Measurements from ENCODE around the gene SLC49A4.
A peak's percentile ranks its signal among the peaks of the same experiment; 100 is the strongest.

The SLC49A4 gene

DNA sequence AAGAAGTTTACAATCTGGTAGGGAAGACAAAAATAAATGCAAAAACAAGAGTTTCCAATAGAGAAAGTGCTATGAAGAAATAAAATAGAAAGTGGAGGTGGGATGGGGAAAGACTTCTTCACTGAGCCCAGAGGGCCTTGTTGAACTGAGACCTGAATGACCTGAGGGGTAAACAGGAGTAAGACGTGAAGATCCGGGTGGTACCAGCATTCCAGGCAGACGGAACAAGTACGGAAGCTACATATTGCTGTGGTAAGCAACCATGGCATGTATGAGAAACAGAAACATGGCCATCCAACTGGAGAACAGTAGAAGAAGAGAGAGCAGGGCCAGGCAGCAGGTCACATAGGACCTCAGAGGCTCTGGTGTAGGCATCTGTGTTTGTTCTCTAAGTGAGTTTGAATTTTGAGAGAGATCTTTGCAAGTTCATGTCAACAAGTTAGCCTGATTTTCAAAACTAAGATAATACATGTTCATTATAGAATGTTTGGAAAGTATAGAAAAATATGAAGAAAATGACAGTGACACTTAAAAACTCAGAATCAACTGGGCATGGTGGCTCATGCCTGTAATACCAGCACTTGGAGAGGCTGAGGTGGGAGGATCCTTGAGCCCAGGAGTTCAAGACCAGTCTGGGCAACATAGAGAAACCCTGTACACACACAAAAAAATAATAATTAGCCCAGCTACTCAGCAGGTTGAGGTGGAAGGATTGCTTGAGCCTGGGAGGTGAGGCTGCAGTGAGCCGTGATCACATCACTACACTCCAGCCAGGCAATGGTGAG, 64.3 kb downstream of the SLC49A4 start:
- DNase-seq: no peak

GRCh38 chr3:122862381-122862780, 67.5 kb downstream of the SLC49A4 start:
- DNase-seq: no peak

DNA sequence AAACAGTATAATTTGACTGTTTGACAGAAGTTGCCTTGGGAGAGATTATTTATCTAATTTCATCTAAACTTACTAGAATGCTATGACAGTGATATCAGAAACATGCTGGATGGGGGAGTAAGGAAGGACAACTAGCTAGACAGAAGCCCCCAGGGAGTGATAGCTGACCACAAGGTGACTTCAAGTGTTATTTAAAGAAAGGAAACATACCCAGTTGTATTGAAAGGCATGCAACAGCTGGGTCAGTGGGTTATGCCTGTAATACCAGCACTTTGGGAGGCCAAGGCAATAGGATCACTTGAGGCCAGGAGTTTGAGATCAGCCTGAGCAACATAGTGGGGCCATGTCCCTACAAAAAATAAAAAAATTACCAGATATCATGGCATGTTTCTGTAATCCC, 69.6 kb downstream of the SLC49A4 start:
- no peak for DNase-seq

DNA sequence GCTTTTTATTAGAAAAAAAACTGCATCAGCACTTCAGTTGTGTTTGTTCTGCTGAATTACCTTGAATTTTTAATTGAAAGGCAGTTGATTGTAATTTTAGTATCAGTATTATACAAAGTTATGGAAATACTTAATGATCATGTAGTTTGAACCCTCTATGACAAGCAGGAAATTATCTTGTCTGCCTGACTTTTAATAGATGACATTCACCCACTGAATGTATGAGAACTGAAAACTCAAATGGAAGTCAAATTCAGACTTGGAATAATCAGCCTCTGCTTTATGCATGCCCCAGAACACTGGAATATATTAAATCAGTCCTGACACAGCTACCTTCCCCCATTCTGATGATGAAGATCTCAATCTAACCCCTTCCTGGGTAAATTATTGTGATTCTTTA, 73.5 kb downstream of the SLC49A4 start:
- DNase-seq: no peak

DNA sequence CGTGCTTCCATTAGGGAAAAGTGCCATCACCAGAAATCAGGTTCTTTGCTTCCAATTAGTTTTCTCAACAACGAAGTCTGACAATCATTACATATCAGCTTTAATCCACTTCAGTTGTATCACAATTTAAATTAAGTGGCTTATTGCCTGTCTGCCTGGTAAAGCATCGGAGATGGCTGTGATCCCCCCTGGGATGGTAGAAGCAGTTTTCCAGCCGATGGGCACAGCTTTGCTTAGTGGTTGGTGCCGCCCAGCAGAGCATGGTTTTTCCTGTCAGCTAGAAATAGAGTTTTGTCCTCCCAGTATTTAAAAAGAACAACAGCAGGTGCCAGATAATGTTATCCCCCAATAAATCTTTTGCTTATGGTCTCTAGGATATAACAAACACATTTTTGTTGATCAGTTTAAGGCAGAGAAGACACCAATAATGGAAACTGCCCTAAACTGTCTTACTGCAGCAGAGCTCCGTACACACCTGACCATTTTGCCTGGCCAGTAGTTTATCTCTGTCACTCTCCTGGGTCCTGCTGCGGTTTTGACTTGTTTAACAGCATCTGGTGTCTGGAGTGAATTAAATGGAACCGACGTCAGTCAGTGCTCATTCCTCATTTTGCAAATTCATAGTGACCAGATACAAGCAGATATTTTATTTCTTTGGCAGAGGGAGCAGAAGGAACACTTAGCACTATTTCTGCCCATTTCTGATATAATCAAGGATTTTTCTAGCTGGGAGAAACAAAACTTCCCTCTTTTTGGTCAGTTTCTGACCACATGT, 79.1 kb downstream of the SLC49A4 start:
- DNase-seq: no peak

DNA sequence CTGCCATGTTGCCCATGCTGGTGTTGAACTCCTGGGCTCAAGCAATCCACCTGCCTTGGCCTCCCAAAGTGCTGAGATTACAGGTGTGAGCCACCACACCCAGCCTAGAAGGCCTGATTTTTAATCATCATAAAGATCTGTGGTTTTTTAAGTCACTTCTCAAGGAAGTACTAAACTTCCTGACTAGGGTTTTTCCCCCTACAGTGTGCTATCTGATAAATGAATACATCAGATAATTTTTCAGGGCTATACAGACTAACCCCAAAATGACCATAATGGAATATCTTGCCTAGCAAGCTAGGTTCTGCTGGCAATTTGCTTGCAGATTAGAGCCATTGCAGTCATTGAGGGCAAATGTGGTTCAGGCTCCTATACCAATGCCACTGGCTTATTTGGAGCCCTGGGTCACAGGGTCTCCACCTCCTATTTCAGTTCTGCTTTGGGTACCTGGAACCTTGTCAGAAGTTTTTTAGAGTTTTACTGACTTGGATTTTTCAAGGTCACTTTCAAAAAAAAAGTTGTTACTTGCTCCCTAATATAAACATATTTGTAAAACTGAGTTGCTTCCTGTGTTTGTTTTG, 80.8 kb downstream of the SLC49A4 start:
- DNase-seq: no peak

DNA sequence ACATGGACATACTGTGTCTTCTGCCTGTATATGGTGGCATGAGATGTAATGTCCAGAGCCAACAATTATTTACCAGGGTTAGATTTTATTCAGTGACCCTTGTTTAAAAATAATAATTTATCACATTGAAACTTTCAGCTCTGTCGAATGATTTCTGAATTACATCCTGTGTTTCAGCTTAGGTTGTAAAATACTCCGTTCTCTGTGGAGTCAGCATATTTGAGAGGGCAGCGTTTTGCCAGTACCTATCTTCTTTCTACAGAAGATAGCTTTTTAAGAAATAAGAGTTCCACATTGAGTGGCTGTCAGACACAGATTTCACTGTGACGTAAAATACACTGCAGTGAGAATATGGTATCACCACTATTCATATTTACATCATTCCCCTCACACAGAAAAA, 85.3 kb downstream of the SLC49A4 start:
- DNase-seq: no peak

DNA sequence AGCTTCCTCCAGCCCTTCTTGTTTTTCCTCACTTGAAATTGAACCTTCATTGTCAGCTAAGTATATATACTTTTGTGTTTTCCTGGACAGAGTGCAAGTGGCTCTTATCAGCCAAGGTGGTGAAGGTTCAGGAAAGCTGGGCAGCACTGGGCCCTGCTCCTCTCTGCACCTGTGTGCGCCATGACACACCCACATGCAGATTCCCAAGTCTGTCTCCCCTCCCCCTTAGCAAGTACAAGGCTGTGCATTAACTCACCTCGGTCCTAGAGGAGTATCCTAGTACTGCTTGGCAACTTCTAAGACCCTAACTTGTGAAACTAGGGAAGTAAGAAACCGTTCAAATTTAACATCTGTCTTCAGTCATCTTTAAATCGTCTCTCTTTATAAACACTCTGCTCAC, 85.8 kb downstream of the SLC49A4 start:
- no peak for DNase-seq

- no peak for DNase-seq
These were observed 87.6 kb downstream of the SLC49A4 start for GRCh38 chr3:122882361-122882947.

GRCh38 chr3:122886251-122886650, 91.4 kb downstream of the SLC49A4 start:
- no peak for DNase-seq

DNA sequence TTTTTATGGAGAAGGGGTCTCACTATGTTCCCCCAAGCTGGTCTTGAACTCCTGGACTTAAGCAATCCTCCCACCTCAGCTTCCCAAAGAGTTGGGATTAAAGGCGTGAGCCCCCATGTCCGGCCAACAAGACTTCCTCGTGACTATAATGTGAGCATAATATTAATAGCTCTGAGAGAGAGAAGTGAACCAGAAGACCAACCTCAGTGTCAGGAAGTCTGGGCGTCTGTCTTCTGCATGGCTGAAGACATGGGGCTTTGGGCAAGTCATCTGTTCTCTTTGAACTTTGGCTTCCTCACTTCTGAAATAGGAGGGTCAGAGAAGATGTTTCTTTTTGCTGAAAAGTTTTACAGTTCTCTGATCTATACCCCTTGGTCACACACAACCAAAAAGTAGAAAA, 92.1 kb downstream of the SLC49A4 start:
- DNase-seq: no peak

- DNase-seq: no peak
These were observed 95.3 kb downstream of the SLC49A4 start for GRCh38 chr3:122890077-122890719.

- no peak for DNase-seq
These were observed 95.9 kb downstream of the SLC49A4 start for GRCh38 chr3:122890720-122891220.

DNA sequence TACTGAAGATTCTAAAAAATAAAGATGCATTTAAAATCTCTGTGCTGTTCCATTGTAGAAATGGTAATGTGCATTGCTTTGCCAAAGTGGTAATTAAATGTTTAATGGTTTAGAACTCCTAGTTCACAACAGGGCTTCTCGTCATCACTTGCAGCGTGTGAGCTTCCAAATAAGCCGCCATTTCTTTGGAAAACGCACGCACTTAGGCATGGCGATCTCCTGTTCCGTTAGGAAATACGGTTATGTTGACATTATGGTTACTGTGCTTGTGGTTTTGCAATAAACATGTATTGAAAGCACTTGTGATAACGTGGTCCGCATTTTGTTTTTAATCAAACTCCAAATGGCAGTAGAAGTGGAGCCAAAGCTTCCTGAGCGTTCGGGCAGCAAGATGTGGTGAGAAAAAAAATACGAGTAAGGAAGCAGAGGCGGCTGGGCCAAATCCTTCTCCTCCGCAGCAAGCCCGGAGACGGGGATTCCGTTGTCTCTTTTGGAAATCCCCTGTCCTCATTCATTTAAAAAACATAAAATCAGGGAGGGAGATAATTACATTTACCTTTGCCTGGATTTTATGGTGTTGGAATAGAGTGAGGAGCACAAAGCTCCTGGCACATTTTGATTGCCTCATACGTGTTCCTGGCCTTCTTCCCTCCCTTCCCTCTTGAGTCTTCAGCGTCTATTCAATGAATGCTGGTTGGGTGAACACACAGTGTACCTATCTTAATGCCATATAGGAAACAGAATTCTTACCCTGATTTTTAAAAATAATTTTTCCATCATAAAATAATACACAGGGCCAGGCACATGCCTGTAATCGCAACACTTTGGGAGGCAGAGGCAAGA, 97.5 kb downstream of the SLC49A4 start:
- no peak for DNase-seq

DNA sequence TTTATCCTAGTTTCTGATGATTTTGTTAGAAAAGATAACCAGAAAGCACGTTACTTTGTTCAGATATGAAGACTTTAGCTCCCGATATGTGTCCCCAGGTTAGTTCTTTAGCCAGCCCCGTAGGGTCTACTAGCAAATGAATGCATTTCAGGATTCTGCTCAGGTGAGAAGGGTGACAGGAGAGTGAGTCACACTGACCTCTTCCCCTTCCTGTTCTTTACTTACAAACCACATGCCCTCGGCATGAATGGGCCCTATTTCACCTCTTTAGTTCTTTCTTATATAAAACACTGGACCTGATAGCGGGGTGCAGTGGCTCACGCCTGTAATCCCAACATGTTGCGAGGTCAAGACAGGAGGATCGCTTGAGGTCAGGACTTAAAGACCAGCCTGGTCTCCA, 98.4 kb downstream of the SLC49A4 start:
- no peak for DNase-seq

- no peak for DNase-seq
These were observed 99.1 kb downstream of the SLC49A4 start for GRCh38 chr3:122893754-122894668.

GRCh38 chr3:122898298-122898697, 103.4 kb downstream of the SLC49A4 start:
- DNase-seq: no peak

DNA sequence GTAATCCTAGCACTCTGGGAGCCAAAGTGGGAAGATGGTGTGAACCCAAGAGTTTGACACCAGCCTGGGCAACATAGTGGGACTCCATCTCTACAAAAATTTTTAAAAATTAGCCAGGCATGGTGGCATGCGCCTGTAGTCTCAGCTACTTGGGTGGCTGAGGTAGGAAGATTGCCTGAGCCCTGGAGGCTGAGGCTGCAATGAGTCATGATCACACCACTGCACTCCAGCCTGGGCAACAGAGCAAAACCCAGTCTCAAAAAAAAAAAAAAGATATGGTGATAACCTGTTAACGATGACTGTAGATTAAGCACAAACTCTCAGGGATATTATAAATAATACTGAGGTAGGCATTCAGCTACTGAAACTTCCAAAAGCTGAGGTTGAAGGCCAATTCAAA, 107.5 kb downstream of the SLC49A4 start:
- peak; percentile 39 for DNase-seq

DNA sequence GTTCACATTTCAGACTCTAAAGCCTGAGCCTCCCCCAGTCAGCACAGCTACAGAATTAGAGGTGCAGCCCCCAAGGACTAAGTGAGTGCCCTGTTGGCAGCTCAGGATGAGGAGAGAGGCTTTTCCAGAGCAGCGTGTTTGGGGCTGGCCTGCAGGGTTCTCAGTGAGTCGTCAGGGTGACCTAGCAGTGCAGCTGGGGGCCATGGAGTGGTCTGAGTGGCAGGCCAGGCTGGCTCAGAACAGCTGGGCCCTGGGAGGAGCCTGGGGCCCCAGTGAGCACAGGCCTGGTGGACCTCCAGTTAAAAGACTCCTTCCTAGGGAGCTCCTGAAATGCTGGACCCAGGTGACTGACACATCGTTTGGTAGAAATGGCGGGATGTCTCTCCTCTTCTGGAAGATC, 108.3 kb downstream of the SLC49A4 start:
- no peak for DNase-seq

DNA sequence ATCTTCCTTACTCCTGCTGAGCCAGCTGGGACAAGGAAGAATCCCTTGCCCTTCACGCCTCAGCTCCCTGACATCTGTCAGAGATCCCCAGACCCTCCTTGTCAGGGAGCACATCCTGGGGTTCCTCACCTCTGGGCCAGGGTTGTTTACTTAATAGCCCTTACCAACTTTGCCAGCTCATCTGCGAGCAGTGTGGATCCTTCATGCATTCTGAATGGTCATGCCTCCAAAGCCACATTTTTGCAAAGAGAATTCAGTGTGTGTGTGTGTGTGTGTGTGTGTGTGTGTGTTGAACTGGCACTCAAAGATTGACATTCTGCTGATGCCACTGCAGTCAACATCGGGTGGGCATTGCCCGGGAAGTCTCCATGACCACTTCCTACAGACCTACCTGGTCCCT, 112.6 kb downstream of the SLC49A4 start:
- no peak for DNase-seq

- no peak for DNase-seq
These were observed 113.4 kb downstream of the SLC49A4 start for GRCh38 chr3:122908251-122908650.
